HG03442 (cell line): ENCODE data around the gene SLC22A23.

ENCODE experiments used
- ATAC-seq: cut with Tn5 transposase; IDR thresholded peaks from one replicate; pipeline ENCODE4 v1.9.1; 2021; ENCODE audit warnings: mild to moderate bottlenecking, moderate library complexity; ENCODE audit not compliant: unreplicated experiment

SLC22A23 gene

DNA sequence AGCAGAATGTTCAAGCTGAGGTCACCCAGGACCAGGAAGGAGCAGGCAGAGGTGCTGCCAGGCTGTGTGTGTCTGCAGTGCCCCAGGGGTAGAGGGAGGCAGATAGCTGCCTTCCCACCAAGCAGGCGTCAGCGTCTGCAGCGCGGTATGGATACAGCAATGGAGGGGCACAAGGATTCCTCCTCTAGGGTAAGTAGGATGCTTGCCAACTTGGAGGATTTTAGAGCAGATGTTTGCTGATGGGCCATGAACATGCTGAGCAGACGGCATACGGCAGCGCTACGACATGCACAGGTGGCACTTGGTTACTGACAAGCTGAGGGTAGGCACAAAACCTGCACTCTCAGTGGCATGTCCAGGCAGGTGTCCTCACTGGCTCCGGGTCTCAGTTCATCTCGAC, 150.0 kb downstream of the SLC22A23 start:
- ATAC-seq, result no peak

- ATAC-seq, result no peak
Measured at GRCh38 chr6:3305831-3306230, 151.0 kb downstream of the SLC22A23 start.

- ATAC-seq, result no peak
Measured at GRCh38 chr6:3305216-3305565, 151.7 kb downstream of the SLC22A23 start.

DNA sequence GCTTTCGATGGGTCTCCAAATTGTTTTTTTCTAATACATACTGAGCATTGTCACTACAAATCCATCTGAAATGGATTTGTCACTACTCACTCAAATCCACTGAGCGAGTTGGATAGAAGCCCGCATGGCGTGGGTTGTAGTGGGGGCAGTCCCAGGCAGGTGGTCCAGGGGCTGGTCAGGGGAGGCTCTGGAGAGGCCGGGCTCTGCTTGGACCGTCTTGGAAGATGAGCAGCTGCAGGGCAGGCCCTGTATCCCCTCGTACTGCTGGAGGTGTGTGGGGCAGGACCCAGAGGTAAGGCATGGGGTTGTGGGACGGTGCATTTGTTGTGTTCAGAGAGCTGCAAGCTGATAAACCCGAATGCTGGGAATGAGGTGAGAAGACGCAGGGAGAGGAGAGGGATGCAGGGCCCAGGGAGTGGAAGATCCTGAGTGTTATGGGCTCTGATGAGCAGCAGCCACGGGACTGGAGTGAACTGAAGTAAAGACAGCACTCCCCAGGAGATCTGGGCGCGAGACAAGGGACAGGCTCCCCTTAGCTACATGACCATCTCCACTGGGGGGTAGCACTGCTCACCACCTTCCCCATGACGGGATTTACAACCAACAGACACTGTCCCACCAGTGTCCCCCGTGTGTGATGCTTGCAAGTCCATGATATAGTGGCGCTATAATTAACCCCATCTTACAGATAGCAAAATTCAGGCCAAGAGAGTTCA, 152.2 kb downstream of the SLC22A23 start:
- no peak for ATAC-seq

GRCh38 chr6:3303795-3304411, 152.9 kb downstream of the SLC22A23 start:
- no peak for ATAC-seq

DNA sequence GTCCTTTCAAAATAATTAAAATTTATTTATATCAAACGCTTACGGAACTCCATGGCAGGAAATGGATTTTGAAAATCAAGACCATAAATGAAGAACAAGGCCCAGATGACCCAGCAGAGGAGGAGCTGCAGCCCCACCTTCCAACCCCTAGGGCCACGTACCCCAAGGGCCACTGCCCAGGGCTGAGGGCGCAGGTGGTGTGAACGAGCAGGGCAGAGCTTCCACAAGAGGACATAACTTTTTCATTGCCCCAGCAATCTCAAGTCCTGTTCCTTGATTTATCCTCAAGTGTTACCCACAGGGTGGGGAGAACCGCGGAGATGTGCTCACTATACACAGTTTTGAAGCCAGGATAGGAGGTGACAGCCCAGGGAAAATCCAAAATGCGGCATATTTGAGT, 155.3 kb downstream of the SLC22A23 start:
- no peak for ATAC-seq

- no peak for ATAC-seq
Measured at GRCh38 chr6:3299221-3299620, 157.6 kb downstream of the SLC22A23 start.

GRCh38 chr6:3297909-3298308, 158.9 kb downstream of the SLC22A23 start:
- ATAC-seq, result no peak

DNA sequence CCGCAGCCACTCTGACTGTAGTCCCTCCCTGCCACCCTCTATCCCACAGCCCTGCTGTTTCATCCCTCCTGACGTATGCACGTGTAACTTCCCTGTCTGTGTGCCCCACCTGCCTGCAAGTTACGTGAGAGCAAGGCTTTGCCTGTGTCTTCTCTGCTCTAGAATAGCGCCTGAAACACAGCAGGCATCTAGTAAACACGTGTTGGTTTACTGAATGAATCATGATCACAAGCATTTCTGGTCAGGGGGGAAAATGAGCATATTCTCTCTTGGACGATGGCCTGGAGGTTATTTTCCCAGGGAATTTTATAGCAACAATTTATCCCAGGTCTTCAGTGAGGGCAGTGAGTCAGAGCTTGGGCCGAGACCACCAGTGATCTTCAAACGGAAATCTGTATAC, 159.8 kb downstream of the SLC22A23 start:
- no peak for ATAC-seq

GRCh38 chr6:3296537-3296936, 160.3 kb downstream of the SLC22A23 start:
- ATAC-seq, result no peak

GRCh38 chr6:3296078-3296477, 160.8 kb downstream of the SLC22A23 start:
- ATAC-seq, result no peak

DNA sequence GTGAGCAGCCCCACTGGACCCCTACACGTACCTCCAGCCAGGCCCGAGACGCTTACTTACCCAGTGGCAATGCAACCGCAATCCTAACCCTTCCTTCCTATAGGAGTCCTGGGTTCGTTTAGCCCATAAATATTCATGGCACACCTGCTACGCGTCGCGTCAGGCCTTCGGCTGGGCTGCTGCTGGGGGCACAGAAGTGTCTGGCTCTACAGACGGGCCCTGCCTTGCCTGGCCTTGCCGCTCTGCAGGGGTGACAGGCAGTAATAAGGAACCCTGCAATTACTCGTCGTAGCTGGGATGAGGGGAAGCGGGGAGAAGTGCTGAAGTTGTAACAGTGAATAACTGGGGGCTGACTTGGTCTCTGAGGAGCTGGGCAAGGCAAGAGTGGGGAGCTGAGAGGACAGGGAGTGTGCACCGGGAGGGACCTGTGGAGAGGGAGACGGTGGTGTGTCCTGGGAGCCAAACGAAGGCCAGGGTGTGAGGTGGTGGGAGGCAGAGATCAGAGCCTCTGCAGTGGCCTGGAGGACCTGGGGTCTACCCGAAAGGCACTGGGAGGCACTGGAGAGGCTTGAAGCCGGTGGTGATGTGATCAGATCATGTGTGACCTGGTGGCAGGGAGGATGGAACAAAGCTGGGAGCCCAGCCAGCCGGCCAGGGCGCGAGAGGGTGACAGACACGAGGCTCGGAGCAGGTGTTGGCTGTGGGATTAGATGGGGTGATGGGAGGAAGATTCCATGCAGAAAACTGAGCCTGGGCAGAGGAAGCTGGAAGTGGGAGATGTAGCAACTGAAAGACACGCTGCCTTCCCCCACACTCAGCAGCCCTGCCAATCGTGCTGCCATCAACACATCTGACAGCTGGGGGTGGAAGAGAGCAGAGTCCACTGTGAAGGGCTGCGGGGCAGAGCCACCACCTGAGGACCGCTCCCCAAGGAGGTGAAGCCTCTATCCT, 161.7 kb downstream of the SLC22A23 start:
- ATAC-seq, result no peak

DNA sequence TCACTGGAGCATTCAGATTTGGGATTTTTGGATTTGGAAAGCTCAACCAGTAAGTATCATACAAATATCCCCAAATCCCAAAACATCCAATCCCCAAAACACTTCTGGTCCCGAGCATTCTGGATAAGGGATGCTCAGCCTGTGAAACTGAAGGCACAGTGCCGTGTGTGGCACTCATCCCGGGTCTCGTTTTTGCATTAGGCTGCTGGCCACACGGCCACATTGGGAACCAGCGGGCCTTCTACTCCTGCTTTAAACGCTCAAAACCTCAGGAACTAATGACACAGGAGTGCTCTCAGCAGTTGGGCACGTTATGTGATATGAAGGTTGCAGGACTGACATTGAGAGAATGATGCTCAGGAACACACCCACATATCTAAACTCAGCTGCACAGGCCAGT, 162.5 kb downstream of the SLC22A23 start:
- no peak for ATAC-seq

DNA sequence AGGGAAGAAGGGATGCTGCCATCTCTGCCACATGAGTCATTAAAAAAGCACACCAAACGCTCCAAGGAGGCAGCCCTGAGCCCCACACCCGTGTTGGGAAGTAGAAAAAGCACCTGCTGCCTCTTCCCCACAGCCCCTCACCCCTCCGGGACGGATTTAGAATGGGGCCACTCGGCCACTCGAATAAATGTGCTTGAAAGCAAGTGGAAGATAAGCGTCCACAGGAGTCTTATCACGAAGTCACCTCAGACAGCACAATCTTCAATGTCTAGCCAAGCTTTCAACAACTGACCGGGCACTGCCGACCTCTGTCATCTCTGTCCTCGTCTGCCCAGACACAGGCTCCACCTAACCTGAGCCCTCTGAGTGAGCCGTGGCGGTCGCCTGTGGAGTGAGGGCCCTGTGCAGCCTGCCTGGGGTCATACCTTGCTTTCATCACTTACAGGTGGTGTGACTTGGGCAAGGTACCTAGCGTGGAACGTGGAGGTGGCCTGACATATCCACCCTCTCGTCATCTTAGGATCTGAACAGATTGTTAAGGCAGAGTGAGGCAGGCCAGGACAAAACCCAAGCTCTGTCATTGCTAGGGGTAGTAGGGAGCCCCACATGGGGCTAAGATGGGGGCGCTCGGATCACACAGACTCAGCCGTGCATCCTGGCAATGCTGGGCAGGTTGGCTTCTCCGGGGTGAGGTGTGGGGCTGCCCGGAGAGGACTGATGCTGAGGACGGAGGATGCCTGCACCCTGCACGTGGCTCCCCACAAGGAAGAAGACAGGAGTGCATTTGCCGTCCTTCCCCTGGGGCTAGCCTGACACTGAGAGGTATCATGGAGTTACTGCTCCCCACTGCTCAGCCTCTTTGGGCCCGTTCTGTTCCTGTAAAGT, 163.3 kb downstream of the SLC22A23 start:
- no peak for ATAC-seq

GRCh38 chr6:3292431-3293197, 164.2 kb downstream of the SLC22A23 start:
- ATAC-seq, result no peak

DNA sequence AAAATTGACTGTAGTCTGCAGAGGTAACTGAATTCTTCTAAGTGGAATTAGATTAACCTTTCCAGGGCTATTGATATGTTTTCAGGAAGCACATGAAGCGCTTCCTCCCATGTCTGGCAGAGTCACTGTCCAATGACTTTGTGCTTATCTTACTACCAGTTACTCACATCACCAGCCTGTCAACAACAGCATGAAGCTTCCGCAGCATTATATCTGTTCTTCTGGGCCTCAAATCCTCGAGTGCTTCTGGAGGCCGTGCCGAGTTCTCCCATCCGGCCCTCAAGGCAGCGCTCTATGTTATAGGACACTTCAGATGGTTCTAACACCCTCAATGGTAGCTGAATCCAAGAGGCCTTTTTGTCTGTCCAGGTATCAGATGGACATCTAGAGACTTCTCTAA, 164.9 kb downstream of the SLC22A23 start:
- no peak for ATAC-seq

GRCh38 chr6:3291346-3291745, 165.5 kb downstream of the SLC22A23 start:
- no peak for ATAC-seq

DNA sequence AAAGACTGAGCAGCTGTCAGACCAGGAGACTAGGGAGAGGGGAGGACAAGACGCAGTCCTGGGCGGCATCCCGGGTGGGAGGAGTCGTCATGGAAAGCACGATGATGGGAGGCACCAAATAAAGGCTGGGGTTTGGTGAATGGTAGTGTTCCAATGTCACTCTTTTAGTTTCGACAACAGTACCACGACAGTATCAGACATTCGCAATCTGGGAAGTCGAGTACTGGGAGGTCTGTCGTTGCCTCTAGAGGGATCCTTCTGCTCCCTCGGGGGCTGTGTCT, 166.0 kb downstream of the SLC22A23 start:
- no peak for ATAC-seq

DNA sequence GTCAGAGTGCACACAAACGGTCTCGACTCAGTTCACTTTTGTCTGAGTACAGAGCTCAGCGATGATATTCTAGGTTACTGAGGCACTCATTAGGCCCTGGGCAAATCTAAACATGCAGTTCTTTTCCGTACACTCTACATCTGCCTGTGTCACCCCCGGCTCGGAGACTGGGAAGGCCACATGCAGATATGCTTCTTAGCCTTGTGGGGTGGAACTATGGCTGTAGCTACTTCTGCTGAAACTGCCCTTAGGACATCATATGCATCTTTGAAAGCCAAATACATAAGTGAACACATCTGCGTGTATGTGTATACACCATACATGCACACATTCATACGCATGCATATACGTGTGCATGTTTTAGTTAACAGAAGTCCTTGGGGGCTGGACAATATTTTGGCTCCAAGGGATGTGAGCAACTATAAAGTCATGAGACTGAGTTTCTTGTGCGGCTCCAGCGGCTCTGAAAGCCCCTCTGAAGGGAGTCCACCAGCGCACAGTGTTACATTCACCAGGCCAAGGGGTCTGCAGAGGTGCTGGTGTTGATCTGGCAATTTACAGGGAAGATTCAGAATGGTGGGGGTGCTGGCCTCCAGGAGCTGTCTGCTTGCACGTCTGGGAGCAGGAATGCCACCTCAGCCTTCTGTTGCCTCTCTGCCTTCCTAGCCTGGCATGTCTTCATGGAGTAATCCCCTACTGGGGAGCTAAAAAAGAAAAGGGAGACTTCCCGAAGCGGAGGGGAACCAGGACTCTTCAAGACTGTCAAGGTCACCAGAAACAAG, 166.5 kb downstream of the SLC22A23 start:
- no peak for ATAC-seq

DNA sequence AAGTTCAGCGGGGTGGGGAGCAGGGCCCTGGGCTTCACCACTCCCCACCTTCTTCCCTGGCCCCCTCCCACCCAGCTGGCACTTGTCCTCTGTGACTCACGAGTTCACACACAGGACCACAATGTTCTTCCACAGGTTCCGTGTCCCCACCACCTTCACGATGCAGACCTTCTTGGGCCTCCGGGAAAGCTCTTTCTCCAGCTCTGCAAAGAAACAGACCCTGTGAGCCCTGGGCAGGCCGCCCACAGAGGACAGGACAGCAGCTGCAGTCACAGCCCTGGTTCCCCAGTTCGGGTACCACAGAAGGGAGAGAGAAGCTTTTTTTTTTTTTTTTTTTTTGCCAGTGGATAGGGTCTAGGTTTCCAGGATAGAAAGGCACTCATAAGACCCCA, 167.2 kb downstream of the SLC22A23 start:
- no peak for ATAC-seq
